Measurements from ENCODE around the gene GAS7.

The GAS7 gene

GRCh38 chr17:9912121-9913099, 286.0 kb downstream of the GAS7 start:
- Histone ChIP-seq H3K79me2 (ENCODE audit: insufficient read depth, low read depth) (no peaks in the 10 kb centered on the region), H3K27me3 (ENCODE audit: insufficient read depth, low read depth) (no peaks in the 10 kb centered on the region), H3K4me1 (ENCODE audit: low read depth, poor library complexity, severe bottlenecking) (no peaks in the 10 kb centered on the region), H4K20me1 (ENCODE audit: insufficient read depth) (no peaks in the 10 kb centered on the region), H3K4me3 (IDR thresholded peaks at IDR 0.05; ENCODE audit: insufficient read depth, low read depth, low read length) (no peak overlapping the region), H3K36me3 (ENCODE audit: insufficient read depth) (no peaks in the 10 kb centered on the region), H3K4me2 (no peak overlapping the region), H3K27ac (no peak overlapping the region), H3K9ac (no peak overlapping the region), H2AFZ (ENCODE audit: low read depth) (no peak overlapping the region)
- TF ChIP-seq, protein P1, sequence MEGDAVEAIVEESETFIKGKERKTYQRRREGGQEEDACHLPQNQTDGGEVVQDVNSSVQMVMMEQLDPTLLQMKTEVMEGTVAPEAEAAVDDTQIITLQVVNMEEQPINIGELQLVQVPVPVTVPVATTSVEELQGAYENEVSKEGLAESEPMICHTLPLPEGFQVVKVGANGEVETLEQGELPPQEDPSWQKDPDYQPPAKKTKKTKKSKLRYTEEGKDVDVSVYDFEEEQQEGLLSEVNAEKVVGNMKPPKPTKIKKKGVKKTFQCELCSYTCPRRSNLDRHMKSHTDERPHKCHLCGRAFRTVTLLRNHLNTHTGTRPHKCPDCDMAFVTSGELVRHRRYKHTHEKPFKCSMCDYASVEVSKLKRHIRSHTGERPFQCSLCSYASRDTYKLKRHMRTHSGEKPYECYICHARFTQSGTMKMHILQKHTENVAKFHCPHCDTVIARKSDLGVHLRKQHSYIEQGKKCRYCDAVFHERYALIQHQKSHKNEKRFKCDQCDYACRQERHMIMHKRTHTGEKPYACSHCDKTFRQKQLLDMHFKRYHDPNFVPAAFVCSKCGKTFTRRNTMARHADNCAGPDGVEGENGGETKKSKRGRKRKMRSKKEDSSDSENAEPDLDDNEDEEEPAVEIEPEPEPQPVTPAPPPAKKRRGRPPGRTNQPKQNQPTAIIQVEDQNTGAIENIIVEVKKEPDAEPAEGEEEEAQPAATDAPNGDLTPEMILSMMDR (conservative IDR thresholded peaks at IDR 0.05; ENCODE audit: low read depth, low read length): no peak

DNA sequence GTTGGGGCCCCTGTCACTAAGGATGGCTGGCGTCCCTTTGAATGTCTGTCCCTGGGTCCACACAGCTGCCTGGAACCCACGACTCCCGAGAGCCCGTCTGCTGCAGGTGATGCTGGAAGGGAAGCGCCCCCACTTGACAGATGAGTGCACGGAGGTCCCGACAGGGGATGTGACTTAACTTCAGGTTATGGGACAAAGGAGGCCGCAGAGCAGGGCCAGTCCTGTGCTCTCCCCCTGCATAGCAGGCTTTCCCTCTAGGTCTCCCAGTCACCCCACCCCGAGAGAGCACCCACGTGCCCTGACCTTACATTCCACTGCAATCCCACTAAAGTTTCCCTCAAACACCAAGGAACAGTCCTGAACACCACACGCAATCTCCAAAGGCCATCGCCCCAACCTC, 287.3 kb downstream of the GAS7 start:
- Histone ChIP-seq H3K4me2 (no peak overlapping the region), H3K27ac (no peak overlapping the region)
- TF ChIP-seq, protein P1 (conservative IDR thresholded peaks at IDR 0.05; ENCODE audit: low read depth, low read length): no peak

GRCh38 chr17:9908649-9909042, 289.8 kb downstream of the GAS7 start:
- no peak overlapping the region for H3K9ac ChIP-seq
- no peaks in the 10 kb centered on the region for H4K20me1 ChIP-seq (ENCODE audit: insufficient read depth)
- no peaks in the 10 kb centered on the region for H3K36me3 ChIP-seq (ENCODE audit: insufficient read depth)
- TF ChIP-seq, protein P1 (conservative IDR thresholded peaks at IDR 0.05; ENCODE audit: low read depth, low read length): no peak
- H3K4me2 ChIP-seq: no peak overlapping the region
- H3K4me3 ChIP-seq (IDR thresholded peaks at IDR 0.05; ENCODE audit: insufficient read depth, low read depth, low read length): no peak overlapping the region
- no peaks in the 10 kb centered on the region for H3K27me3 ChIP-seq (ENCODE audit: insufficient read depth, low read depth)
- H2AFZ ChIP-seq (ENCODE audit: low read depth): no peak overlapping the region
- H3K27ac ChIP-seq: no peak overlapping the region
- H3K4me1 ChIP-seq (ENCODE audit: low read depth, poor library complexity, severe bottlenecking): no peaks in the 10 kb centered on the region
- no peaks in the 10 kb centered on the region for H3K79me2 ChIP-seq (ENCODE audit: insufficient read depth, low read depth)

More for the DNA sequence above, 287.3 kb downstream of the GAS7 start:
- no peaks in the 10 kb centered on the region for H3K4me1 ChIP-seq (ENCODE audit: low read depth, poor library complexity, severe bottlenecking)
- H3K79me2 ChIP-seq (ENCODE audit: insufficient read depth, low read depth): no peaks in the 10 kb centered on the region
- no peak overlapping the region for H3K4me3 ChIP-seq (IDR thresholded peaks at IDR 0.05; ENCODE audit: insufficient read depth, low read depth, low read length)
- H4K20me1 ChIP-seq (ENCODE audit: insufficient read depth): no peaks in the 10 kb centered on the region
- H3K27me3 ChIP-seq (ENCODE audit: insufficient read depth, low read depth): no peaks in the 10 kb centered on the region
- H3K36me3 ChIP-seq (ENCODE audit: insufficient read depth): no peaks in the 10 kb centered on the region
- no peak overlapping the region for H2AFZ ChIP-seq (ENCODE audit: low read depth)
- no peak overlapping the region for H3K9ac ChIP-seq

DNA sequence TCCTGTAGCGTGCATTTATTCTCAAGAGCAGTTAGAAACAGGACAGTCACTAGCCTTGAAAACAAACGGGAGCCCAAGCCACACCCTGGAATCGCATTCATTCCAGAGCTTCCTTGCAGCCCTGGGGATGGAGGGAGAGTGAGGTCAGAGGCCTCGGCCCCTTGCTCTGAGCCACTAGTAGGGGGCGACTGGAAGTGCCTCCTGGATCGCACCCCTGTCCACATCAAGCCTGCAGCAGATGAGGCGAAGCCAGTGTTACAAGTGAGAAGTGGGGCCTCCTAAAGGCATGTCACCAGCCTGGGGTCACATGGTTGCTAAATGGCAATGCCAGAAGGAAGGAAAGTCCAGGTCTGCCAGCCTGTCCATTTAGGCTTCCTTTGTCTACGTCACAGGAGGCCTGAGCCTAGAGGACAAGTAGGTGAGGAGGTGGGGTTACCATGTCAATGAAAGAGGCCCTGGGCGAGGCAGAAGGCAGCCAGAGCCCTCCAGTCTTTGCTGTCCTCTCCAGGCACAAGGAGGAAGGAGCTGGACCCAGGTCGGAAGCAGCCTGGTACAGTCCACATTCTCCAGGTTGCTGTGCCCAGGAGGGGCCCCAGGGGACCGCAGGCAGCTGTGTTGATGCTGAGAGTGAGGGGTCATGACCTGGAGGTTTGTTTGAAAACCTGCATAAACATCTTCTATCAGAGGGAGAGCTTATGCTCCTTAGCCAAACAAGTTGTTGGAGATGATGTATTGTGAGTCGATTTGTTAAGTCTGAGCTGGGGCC, 290.3 kb downstream of the GAS7 start:
- H3K4me2 ChIP-seq: no peak overlapping the region
- no peak overlapping the region for H3K9ac ChIP-seq
- H3K36me3 ChIP-seq (ENCODE audit: insufficient read depth): no peaks in the 10 kb centered on the region
- TF ChIP-seq, protein P1 (conservative IDR thresholded peaks at IDR 0.05; ENCODE audit: low read depth, low read length): no peak
- H3K27me3 ChIP-seq (ENCODE audit: insufficient read depth, low read depth): no peaks in the 10 kb centered on the region
- no peak overlapping the region for H3K4me3 ChIP-seq (IDR thresholded peaks at IDR 0.05; ENCODE audit: insufficient read depth, low read depth, low read length)
- H3K4me1 ChIP-seq (ENCODE audit: low read depth, poor library complexity, severe bottlenecking): no peaks in the 10 kb centered on the region
- no peaks in the 10 kb centered on the region for H3K79me2 ChIP-seq (ENCODE audit: insufficient read depth, low read depth)
- H4K20me1 ChIP-seq (ENCODE audit: insufficient read depth): no peaks in the 10 kb centered on the region
- H2AFZ ChIP-seq (ENCODE audit: low read depth): no peak overlapping the region
- H3K27ac ChIP-seq: no peak overlapping the region

All from KMS-11 (cell line).